Measurements from ENCODE around the gene ADGRF3. TPM values are rescaled to one million over a fixed set of nuclear protein-coding genes. Genes with fewer than 3 reads are reported as not detected.

The ADGRF3 gene
- total RNA-seq, 1 donor from 2014 or later = 3.4 TPM

DNA sequence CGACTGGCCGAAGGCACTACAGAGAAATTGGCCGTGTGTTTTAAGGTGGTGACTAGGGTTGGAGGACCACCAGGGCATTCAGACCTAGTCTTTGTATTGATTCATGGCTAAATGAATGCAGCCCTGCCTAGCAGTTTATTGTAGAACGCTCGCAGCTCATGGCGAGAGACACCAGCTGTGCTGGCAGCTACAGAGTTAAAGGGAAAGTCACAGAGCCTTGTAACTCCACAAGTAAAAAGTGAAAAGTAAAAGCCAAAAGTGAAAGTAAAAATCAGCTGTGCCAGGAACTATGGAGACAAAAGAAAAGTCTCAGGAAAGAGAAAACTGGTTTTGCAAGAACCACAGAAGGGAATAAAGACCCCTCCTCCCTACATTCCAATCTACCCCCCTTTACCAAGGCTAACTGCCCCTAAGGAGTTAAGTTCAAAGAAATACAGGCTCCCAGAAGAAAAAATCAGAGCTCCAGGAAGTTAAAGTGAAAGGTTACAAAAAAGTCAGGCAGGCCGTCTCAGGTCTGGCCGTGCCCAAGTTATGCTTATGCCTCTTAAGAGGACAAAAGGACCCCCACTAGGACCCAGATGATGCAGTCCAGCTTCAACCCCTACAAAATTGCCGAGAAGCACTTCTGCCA lies 47.0 kb downstream of the ADGRF3 start:
- intact Hi-C loops (cut with micrococcal nuclease) = loop anchor here (1.0 kb wide), 1 partner anchor 54 kb away; no protein-coding TSS in a partner anchor
- no peak overlapping the region for H3K4me3 Mint-ChIP-seq

DNA sequence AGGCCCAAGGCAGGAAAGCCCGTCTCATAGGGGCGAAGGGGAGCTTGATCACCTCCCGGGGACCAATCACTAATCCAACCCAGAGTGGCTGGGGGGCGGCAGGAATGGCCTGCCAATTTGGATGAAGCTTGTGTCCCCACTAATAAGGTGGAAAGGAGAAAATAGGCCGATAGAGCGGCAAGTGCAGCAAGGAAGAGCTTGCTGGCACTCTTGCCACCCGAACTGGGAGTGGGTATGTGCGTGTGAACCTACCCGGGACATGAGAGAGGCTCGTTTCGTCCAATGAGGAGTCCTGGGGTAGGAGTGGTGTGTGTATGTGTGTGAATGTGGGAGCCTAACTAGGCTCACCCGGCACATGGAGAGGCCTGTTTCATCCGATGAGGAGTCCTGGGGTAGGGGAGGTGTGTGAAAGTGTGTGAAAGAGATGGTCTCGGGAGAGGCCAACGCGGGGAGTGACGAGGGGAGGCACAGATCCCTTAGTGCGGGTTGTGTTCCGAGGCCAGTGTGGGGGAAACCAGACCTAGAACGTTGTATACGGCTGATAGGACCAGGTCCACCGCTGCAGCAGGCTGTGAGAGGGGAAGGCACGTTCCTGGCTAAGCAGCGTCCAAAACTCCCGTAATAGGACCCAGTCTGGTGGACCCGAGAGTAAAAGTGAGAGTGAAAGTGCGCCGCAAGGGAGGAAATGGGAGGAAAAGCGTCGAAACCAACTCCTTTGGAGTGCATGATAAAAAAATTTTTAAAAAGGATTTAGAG lies 47.8 kb downstream of the ADGRF3 start:
- intact Hi-C loops (cut with micrococcal nuclease) = loop anchor here (1.0 kb wide), 1 partner anchor 54 kb away; no protein-coding TSS in a partner anchor
- no peak overlapping the region for H3K27ac Mint-ChIP-seq
- no peaks in the 10 kb centered on the region for H3K36me3 Mint-ChIP-seq (ENCODE audit: low read depth)
- no peaks in the 10 kb centered on the region for H3K9me3 Mint-ChIP-seq
- H3K27me3 Mint-ChIP-seq = peaks cover 18% of the 10 kb centered on the region
- no peak overlapping the region for H3K4me3 Mint-ChIP-seq
- no peaks in the 10 kb centered on the region for H3K4me1 Mint-ChIP-seq
- peak; percentile 79 for DNase-seq

More for the DNA sequence above, 47.0 kb downstream of the ADGRF3 start:
- Mint-ChIP-seq H3K4me1 (no peaks in the 10 kb centered on the region), H3K27ac (no peak overlapping the region), H3K27me3 (peaks cover 18% of the 10 kb centered on the region), H3K9me3 (no peaks in the 10 kb centered on the region), H3K36me3 (ENCODE audit: low read depth) (no peaks in the 10 kb centered on the region)
- peak; percentile 74 for DNase-seq

DNA sequence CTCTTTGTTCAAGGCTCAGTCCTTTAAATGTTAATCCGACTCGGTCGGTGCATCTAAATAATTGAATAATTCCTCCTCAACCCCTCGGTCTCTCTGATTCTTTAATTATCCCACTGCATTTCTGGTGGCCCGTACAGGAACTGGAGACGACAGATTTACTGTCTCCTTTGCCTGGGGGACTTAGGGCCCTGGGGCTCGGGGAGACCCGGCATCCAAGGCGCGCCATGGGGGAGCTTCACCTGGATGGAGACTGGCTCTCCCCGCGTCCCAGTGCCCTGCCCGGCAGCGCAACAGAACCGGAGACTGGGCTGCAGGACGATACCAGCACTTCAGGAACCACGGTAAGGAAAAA lies 48.3 kb downstream of the ADGRF3 start:
- H3K36me3 Mint-ChIP-seq (ENCODE audit: low read depth) = no peaks in the 10 kb centered on the region

DNA sequence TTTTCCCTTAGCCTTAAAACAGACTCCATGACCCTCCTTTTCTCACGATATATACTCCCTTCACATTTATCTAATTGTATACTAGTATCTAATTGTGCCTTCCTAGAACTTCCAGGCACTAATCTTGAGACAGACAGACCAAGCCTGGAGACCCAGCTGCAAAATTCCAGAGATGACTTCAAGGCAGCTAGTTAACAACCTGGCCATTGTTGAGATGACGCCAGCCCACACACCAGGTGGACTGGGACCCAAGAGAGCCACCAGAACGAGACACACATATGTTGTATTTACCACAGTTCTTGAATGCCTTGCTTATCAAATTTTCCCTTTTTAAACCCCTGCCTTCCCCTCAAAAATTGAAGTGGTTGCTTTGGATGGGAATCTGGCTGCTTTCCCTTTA lies 49.5 kb downstream of the ADGRF3 start:
- no peaks in the 10 kb centered on the region for H3K9me3 Mint-ChIP-seq
- no peaks in the 10 kb centered on the region for H3K36me3 Mint-ChIP-seq (ENCODE audit: low read depth)
- intact Hi-C loops (cut with micrococcal nuclease) = no loop called here
- no peak for DNase-seq
- H3K4me3 Mint-ChIP-seq = no peak overlapping the region
- H3K27me3 Mint-ChIP-seq = peaks cover 14% of the 10 kb centered on the region
- H3K4me1 Mint-ChIP-seq = peaks cover 3% of the 10 kb centered on the region
- no peak overlapping the region for H3K27ac Mint-ChIP-seq

More for the DNA sequence above, 48.3 kb downstream of the ADGRF3 start:
- intact Hi-C loops (cut with micrococcal nuclease) = no loop called here
- Mint-ChIP-seq H3K27ac (no peak overlapping the region), H3K4me3 (no peak overlapping the region), H3K27me3 (peaks cover 18% of the 10 kb centered on the region), H3K9me3 (no peaks in the 10 kb centered on the region), H3K4me1 (no peaks in the 10 kb centered on the region)
- DNase-seq = no peak

DNA sequence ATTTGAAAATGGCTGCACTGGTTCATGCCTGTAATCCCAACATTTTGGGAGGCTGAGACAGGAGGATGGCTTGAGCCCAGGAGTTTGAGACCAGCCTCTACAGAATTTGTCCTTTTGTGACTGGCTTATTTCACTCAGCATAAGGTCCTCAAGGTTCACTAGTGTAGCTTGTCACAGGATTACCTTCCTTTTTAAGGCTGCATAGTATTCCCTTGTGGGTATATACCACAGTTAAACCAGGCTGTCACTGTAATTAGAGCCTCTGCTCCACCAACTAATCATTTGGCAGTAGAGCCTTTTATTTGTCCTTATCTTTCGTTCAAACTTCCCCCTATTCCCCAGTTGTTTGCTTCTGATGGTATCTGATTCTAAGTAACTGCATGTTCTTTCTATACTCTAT lies 51.1 kb downstream of the ADGRF3 start:
- Mint-ChIP-seq H3K4me1 (peaks cover 3% of the 10 kb centered on the region), H3K4me3 (no peak overlapping the region), H3K36me3 (ENCODE audit: low read depth) (peaks cover 1% of the 10 kb centered on the region), H3K9me3 (no peaks in the 10 kb centered on the region), H3K27me3 (peaks cover 9% of the 10 kb centered on the region), H3K27ac (no peak overlapping the region)
- intact Hi-C loops (cut with micrococcal nuclease) = no loop called here
- no peak for DNase-seq

DNA sequence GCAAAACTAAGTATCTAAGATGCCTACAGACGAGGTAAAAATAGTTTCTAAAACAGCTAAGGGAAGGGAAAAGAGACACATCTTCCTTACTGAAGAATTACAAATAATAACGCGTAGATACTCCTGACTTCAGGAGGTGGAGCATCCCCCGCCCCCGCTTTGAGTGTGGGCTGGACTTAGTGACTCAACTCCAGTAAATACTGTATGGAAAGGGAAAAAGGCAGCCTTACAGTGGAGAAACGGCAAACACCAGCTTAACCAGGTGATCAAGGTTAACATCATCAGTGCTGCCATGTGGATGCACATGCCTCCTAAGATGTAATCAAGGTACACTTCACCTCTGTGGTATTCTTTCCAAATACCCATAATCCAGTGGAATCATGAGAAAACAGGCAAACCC lies 53.9 kb downstream of the ADGRF3 start:
- H3K36me3 Mint-ChIP-seq (ENCODE audit: low read depth) = peaks cover 12% of the 10 kb centered on the region
- no peak overlapping the region for H3K4me3 Mint-ChIP-seq
- H3K4me1 Mint-ChIP-seq = peaks cover 3% of the 10 kb centered on the region
- intact Hi-C loops (cut with micrococcal nuclease) = no loop called here
- no peak overlapping the region for H3K27ac Mint-ChIP-seq
- no peaks in the 10 kb centered on the region for H3K9me3 Mint-ChIP-seq
- no peak for DNase-seq
- peaks cover 9% of the 10 kb centered on the region for H3K27me3 Mint-ChIP-seq

DNA sequence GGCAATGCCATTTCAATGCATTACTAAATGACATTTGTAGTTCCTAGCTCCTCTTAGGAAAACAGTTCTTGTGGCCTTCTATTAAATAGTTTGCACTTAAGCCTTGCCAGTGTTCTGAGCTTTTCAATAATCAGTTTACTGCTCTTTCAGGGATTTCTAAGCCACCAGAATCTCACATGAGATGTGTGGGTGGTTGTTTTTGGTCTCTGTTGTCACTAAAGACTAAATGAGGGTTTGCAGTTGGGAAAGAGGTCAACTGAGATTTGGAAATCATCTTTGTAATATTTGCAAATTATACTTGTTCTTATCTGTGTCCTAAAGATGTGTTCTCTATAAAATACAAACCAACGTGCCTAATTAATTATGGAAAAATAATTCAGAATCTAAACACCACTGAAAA lies 56.6 kb downstream of the ADGRF3 start:
- H3K9me3 Mint-ChIP-seq = no peaks in the 10 kb centered on the region
- H3K4me1 Mint-ChIP-seq = peaks cover 3% of the 10 kb centered on the region
- no peak overlapping the region for H3K27ac Mint-ChIP-seq
- H3K36me3 Mint-ChIP-seq (ENCODE audit: low read depth) = peaks cover 25% of the 10 kb centered on the region
- H3K27me3 Mint-ChIP-seq = no peaks in the 10 kb centered on the region
- intact Hi-C loops (cut with micrococcal nuclease) = no loop called here
- DNase-seq = no peak
- H3K4me3 Mint-ChIP-seq = no peak overlapping the region

DNA sequence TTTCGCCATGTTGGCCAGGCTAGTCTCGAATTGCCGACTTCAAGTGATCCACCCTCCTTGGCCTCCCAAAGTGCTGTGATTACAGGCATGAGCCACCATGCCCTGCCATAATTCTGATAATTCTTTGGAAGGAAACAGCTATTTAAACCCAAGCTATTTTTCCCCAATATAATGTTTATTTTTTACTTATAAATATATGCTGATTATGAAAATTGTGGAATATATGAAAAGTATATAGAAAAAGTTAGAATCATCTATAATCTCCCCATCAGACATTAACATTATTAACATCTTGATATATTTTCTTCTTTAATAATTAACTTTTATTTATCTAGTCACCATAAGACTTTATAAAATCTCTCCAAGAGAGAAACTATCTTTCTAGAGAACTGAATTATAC lies 60.7 kb downstream of the ADGRF3 start:
- Mint-ChIP-seq H3K4me1 (no peaks in the 10 kb centered on the region), H3K27ac (no peak overlapping the region), H3K9me3 (no peaks in the 10 kb centered on the region), H3K27me3 (no peaks in the 10 kb centered on the region), H3K36me3 (ENCODE audit: low read depth) (peaks cover 47% of the 10 kb centered on the region), H3K4me3 (no peak overlapping the region)
- no peak for DNase-seq
- intact Hi-C loops (cut with micrococcal nuclease) = no loop called here

DNA sequence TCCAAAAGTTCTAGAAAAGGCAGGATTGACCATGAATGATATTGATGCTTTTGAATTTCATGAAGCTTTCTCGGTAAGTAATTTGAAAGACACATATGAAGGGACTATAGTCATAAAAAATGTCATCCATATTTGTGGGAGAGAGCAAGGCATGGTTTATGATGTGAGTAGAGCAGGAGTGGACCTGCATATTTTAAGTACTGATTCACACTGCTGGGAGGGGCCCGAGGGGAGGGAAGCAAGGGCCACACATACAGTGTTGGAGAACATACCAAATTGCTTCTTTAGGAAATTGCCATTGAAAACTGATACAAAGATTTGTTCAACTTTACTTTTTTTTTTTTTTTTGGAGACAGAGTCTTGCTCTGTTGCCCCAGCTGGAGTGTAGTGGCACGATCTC lies 62.5 kb downstream of the ADGRF3 start:
- H3K4me1 Mint-ChIP-seq = no peaks in the 10 kb centered on the region
- H3K27ac Mint-ChIP-seq = no peak overlapping the region
- H3K4me3 Mint-ChIP-seq = no peak overlapping the region
- no peaks in the 10 kb centered on the region for H3K9me3 Mint-ChIP-seq
- intact Hi-C loops (cut with micrococcal nuclease) = no loop called here
- peaks cover 51% of the 10 kb centered on the region for H3K36me3 Mint-ChIP-seq (ENCODE audit: low read depth)
- DNase-seq = no peak
- no peaks in the 10 kb centered on the region for H3K27me3 Mint-ChIP-seq

DNA sequence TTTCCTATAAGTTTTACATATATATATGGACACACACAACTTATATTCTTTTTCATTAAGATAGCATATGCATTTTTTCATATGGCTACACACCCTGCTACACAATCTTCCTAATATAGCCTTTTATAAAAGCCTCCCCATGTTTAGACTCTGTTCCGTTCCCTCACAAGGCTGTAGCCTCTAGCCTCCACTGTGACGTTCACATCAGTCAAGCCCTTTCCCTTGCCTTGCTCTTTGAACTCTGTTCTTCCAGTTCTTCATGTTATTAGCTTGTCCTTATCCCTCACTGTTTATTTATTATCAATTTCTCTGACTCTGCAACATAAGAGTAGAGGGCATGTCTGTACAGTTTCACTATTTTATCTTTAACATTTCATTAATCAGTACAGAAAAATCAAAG lies 63.0 kb downstream of the ADGRF3 start:
- DNase-seq = no peak
- H3K4me1 Mint-ChIP-seq = no peaks in the 10 kb centered on the region
- H3K36me3 Mint-ChIP-seq (ENCODE audit: low read depth) = peaks cover 56% of the 10 kb centered on the region
- H3K4me3 Mint-ChIP-seq = no peak overlapping the region
- no peak overlapping the region for H3K27ac Mint-ChIP-seq
- intact Hi-C loops (cut with micrococcal nuclease) = no loop called here
- H3K9me3 Mint-ChIP-seq = no peaks in the 10 kb centered on the region
- no peaks in the 10 kb centered on the region for H3K27me3 Mint-ChIP-seq

DNA sequence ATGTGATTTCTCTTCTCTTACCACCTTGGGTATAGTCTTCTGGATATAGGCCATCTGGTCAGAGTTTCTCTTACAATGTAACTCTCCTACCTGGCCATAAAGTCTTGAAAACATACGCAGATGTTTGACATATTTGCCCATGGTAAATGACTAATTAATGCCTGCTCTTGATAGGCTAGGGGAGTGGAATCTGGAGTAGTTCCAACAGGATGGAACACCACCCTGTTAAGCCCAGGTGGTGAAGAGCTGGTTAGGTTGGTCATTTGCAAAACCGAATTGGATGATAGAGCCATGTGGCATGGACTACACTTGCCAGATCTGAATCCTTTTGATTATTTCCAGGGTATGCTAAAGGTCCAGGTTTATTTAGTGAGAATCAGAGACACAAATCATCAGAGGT lies 65.4 kb downstream of the ADGRF3 start:
- Mint-ChIP-seq H3K4me3 (no peak overlapping the region), H3K27me3 (no peaks in the 10 kb centered on the region), H3K4me1 (no peaks in the 10 kb centered on the region), H3K9me3 (no peaks in the 10 kb centered on the region), H3K27ac (no peak overlapping the region), H3K36me3 (ENCODE audit: low read depth) (peaks cover 53% of the 10 kb centered on the region)
- intact Hi-C loops (cut with micrococcal nuclease) = no loop called here
- no peak for DNase-seq

DNA sequence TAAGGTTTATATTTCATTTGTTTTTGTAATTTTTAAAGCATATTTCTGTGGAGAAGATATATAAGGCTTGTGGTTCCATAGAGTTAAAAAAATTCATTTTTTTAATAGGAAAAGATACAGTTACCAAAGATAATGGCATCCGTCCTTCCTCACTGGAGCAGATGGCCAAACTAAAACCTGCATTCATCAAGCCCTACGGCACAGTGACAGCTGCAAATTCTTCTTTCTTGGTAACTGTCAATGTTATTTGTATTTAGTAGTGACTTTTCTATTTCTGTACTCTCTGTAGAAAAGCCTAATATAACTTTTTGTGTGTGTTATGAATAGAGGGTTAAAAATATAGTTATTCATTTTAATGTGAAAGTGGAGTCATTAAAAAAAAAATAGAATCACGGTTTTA lies 66.7 kb downstream of the ADGRF3 start:
- H3K27ac Mint-ChIP-seq = no peak overlapping the region
- H3K4me1 Mint-ChIP-seq = no peaks in the 10 kb centered on the region
- no peaks in the 10 kb centered on the region for H3K9me3 Mint-ChIP-seq
- H3K4me3 Mint-ChIP-seq = no peak overlapping the region
- no peaks in the 10 kb centered on the region for H3K27me3 Mint-ChIP-seq
- peaks cover 51% of the 10 kb centered on the region for H3K36me3 Mint-ChIP-seq (ENCODE audit: low read depth)
- intact Hi-C loops (cut with micrococcal nuclease) = no loop called here
- DNase-seq = no peak

DNA sequence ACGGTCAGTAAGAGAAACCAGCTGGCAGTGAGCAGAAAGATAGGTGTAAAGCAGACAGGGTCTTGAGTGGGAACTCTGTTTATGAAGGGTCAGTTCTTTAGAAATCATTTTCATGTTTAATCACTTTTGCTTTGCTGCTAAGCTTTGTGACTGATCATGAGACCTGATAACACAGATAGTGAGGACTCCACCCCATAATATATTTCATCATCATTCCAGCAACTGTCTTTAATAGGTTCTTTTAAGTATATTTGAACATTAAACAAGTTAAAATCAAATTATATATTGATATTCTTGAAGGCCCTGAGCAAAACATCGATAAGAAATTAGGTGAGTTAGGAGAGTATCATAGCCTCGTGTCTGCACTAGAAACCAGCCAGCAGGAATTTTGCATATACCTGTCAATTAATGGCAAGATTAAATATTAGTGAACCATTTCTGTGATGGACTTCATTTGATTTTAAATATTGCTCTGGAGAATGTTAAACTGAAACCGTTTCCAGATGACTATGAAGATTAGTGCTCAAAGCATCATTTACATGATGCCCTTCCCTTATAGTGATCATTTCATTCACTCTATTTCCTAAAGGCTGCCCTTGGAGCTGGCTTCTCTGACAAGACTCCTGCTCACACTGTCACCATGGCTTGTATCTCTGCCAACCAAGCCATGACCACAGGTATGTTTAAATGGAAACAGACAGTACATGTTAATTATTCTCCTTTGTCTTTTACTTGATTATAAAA lies 69.9 kb downstream of the ADGRF3 start:
- H3K36me3 Mint-ChIP-seq (ENCODE audit: low read depth) = peaks cover 42% of the 10 kb centered on the region
- H3K27ac Mint-ChIP-seq = no peak overlapping the region
- intact Hi-C loops (cut with micrococcal nuclease) = no loop called here
- DNase-seq = no peak
- no peaks in the 10 kb centered on the region for H3K27me3 Mint-ChIP-seq
- no peaks in the 10 kb centered on the region for H3K9me3 Mint-ChIP-seq
- no peak overlapping the region for H3K4me3 Mint-ChIP-seq
- H3K4me1 Mint-ChIP-seq = peaks cover 4% of the 10 kb centered on the region

DNA sequence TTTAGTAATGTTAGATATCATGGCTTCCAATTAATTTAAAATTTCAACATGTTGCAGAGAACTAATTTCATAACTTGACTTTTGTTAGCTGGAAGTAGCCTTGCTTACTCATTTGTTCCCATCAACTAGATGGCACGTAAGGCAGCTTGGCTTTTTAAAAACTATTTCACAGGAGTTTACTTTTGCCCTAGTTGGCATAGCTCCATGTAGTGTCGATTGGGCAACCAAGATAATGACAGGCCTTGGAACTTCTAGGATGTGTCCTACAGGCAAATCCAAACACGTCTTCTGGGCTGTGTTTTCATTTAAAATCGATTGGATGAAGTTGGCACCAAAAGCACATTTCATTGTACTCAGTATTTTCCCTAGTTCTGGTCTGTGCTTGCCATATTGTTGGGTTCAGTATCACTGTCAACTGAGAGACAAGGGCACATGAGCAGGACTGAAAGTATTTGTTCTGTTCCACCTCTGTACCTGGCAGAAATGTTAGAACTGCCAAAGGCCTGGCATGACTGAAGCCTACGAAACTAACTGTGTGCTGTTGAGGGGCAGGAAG lies 72.5 kb downstream of the ADGRF3 start:
- DNase-seq = no peak
- intact Hi-C loops (cut with micrococcal nuclease) = no loop called here
- Mint-ChIP-seq H3K4me3 (no peak overlapping the region), H3K4me1 (peaks cover 9% of the 10 kb centered on the region), H3K27me3 (no peaks in the 10 kb centered on the region), H3K9me3 (no peaks in the 10 kb centered on the region), H3K27ac (no peak overlapping the region), H3K36me3 (ENCODE audit: low read depth) (peaks cover 31% of the 10 kb centered on the region)
